ENCODE data around the gene CC2D1B.

DNA sequence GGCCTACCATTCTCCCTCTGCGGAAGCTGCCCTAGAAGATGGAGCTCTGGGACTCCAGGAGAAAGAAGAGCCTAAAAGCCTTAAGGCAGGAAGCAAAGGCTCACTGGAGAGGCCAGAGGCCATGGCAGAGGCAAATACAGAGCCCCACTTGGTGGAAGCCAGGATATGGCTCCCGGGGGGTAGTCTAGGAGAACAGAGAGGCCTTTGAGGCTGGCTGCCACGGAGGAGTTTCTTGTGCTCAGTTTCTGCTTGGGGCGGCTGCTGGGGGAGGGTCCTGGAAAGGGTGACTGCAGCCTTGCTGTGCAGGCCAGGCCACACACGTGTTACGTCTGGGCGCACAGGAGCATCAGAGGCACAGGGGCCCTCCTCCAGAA is 5.4 kb downstream of the CC2D1B start:
- TF ChIP-seq, protein P1, sequence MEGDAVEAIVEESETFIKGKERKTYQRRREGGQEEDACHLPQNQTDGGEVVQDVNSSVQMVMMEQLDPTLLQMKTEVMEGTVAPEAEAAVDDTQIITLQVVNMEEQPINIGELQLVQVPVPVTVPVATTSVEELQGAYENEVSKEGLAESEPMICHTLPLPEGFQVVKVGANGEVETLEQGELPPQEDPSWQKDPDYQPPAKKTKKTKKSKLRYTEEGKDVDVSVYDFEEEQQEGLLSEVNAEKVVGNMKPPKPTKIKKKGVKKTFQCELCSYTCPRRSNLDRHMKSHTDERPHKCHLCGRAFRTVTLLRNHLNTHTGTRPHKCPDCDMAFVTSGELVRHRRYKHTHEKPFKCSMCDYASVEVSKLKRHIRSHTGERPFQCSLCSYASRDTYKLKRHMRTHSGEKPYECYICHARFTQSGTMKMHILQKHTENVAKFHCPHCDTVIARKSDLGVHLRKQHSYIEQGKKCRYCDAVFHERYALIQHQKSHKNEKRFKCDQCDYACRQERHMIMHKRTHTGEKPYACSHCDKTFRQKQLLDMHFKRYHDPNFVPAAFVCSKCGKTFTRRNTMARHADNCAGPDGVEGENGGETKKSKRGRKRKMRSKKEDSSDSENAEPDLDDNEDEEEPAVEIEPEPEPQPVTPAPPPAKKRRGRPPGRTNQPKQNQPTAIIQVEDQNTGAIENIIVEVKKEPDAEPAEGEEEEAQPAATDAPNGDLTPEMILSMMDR (conservative IDR thresholded peaks at IDR 0.05; ENCODE audit: low read depth, low read length), result no peak
- TF ChIP-seq EZH2 (IDR thresholded peaks at IDR 0.05; ENCODE audit: borderline replicate concordance, low read depth, low read length, poor library complexity, severe bottlenecking), result no peak

Measured in A673 (cell line).